Psoas muscle (tissue), 8 donors: Measurements from ENCODE around the gene MED7. TPM values are rescaled to one million over a fixed set of nuclear protein-coding genes. Genes with fewer than 3 reads are reported as not detected.

ENCODE experiments used
- ATAC-seq, 4 donors: fragments of 200-7000 bp; cut with Tn5 transposase; one replicate each; pipeline ENCODE4 v1.9.1; 2020; ENCODE audit warnings: moderate library complexity in 3 of 4, mild to moderate bottlenecking in 2 of 4
- DNase-seq, 2 donors: peaks; one replicate each; pipeline ENCODE4 v3.0.0-alpha.2; 2020
- H3K27ac ChIP-seq: fragments of 200-600 bp; one replicate; pipeline ENCODE4 v1.8.0; 2022
- H3K27me3 ChIP-seq, 3 donors: fragments of 200-600 bp in 1 of 3; one replicate each; pipeline versions ENCODE4 v1.6.1 to v1.8.0; 2013 to 2022; ENCODE audit warnings: low read length in 2 of 3, mild to moderate bottlenecking in 2 of 3, moderate library complexity in 1 of 3; ENCODE audit not compliant: insufficient read depth in 3 of 3
- H3K36me3 ChIP-seq, 2 donors: fragments of 200-600 bp in 1 of 2; one replicate each; pipeline versions ENCODE4 v1.6.1 to v1.8.0; 2013 to 2022; ENCODE audit warnings: low read depth in 1 of 2, mild to moderate bottlenecking in 1 of 2, moderate library complexity in 1 of 2; ENCODE audit not compliant: insufficient read depth in 1 of 2
- H3K4me1 ChIP-seq: fragments of 200-600 bp; one replicate; pipeline ENCODE4 v1.8.0; 2022
- H3K4me3 ChIP-seq: fragments of 200-600 bp; one replicate; pipeline ENCODE4 v1.8.0; 2022; ENCODE audit warnings: mild to moderate bottlenecking
- H3K9me3 ChIP-seq: fragments of 200-600 bp; one replicate; pipeline ENCODE4 v1.8.0; 2022
- CTCF ChIP-seq: fragments of 200-600 bp; IDR thresholded peaks from one replicate; pipeline ENCODE4 v1.8.0; 2022; ENCODE audit warnings: antibody characterized with exemption
- WGBS, 3 donors: extraction: QIAGEN DNeasy Blood & Tissue Kit; methylation state at CpG; one replicate each; pipeline versions ENCODE4 v1.1.6 to v1.1.7; 2013; 5-methylcytosine and 5-hydroxymethylcytosine counted together
- intact Hi-C, 2 donors: fragments of 100-400 bp; cut with DNase I; formaldehyde crosslinking; loops; one replicate each; pipeline versions ENCODE4 v1.11.0 to v1.14.2; 2022
- polyA plus RNA-seq, 3 donors: library from polyadenylated mRNA; stranded (reverse); fragments of 200-250 nt; gene quantifications; one replicate each; pipeline ENCODE4 v1.2.3, GENCODE V29; 2013
- total RNA-seq, 4 donors: library from RNA; stranded (reverse); fragmentation: NEBNext Ultra II Directional in 2 of 4; extraction: Animal tissue kit (Norgen Biotek cat#: 25700) in 2 of 4; gene quantifications; one replicate each; pipeline versions ENCODE4 v1.2.1 to v1.2.4, GENCODE V29; 2021 to 2023
- donor health status: healthy with polysubstance abuse.
- donor health status: DM: no; HTN: no; CAD: no; lungs with moderate emphysema.
- donor health status: Bipolar disorder and iron deficiency.
- donor health status: healthy.
- donor health status: DM: yes; HTN: yes; CAD: no.
- donor health status: DM: no; HTN: no; CAD: no.
- donor health status: DM: no; HTN: no; CAD: no.
- donor health status: DM: yes; HTN: yes; CAD: no.

The MED7 gene
- total and polyA plus RNA-seq, 7 donors: 10.6 to 17.5 (median 11.8) TPM

DNA sequence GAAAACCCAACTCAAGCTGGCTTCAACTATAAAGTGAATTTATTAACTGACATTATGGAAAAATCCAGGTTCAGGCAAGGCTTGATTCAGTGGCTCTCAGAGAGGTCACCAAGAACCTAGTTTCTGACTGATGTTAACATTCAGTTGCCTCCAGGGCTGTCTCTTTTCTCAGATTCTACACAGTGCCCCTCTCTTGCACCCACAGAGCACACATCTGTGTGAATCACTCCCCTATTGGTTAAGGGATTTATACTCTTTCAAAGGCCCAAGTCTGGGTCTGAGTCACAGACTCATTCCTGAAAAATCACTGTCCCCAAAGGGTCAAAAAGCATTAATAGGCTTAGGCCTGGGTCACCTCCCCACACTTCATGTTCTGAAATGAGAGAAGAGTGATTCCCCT, 27.7 kb downstream of the MED7 start:
- intact Hi-C loops: no loop called here
- no peaks in the 10 kb centered on the region for H3K4me1 ChIP-seq
- no peak for TF ChIP-seq CTCF
- H3K36me3 ChIP-seq: no peaks in the 10 kb centered on the region
- ATAC-seq (no peak), DNase-seq (no peak)
- no peak overlapping the region for H3K27ac ChIP-seq
- H3K27me3 ChIP-seq: no peaks in the 10 kb centered on the region
- H3K4me3 ChIP-seq: no peak overlapping the region
- no peaks in the 10 kb centered on the region for H3K9me3 ChIP-seq

GRCh38 chr5:157113002-157113401, 29.7 kb downstream of the MED7 start:
- Histone ChIP-seq H3K9me3 (no peaks in the 10 kb centered on the region), H3K27me3 (no peaks in the 10 kb centered on the region), H3K4me1 (no peaks in the 10 kb centered on the region), H3K4me3 (no peak overlapping the region), H3K27ac (no peak overlapping the region), H3K36me3 (no peaks in the 10 kb centered on the region)
- WGBS, 3 donors: 22 to 28% (median 23%) methylated on average over 5 of the region's 5 CpGs
- TF ChIP-seq CTCF: no peak
- no peak for DNase-seq
- ATAC-seq: peak in 2 of 4 donors; percentile 35
- intact Hi-C loops: no loop called here

DNA sequence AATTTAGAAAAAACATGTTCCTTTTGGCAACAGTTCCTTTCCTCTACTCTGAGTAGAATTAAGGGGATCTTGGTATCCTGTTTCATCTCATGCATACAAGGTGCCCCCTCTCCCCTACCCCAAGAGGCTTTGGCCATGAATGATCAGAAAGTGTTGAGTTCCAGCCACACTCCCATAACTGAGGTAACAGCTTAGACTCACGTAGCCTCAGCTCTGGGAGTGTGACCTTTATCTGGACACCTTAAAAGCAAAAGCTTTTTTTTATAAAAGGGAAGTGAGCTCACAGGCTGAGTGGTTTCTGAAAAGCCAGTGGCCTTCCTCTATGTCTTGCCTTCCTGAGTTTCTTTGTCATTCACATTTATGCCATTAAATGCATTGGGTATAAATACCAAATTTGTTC, 32.9 kb downstream of the MED7 start:
- H3K27me3 ChIP-seq: no peaks in the 10 kb centered on the region
- H3K4me1 ChIP-seq: no peaks in the 10 kb centered on the region
- ATAC-seq (no peak), DNase-seq (no peak)
- no peak overlapping the region for H3K4me3 ChIP-seq
- no peak overlapping the region for H3K27ac ChIP-seq
- 44 to 72% (median 60%) methylated on average over 1 of the region's 1 CpG for WGBS, 3 donors
- no peak for TF ChIP-seq CTCF
- H3K9me3 ChIP-seq: no peaks in the 10 kb centered on the region
- intact Hi-C loops: no loop called here
- H3K36me3 ChIP-seq: no peaks in the 10 kb centered on the region

DNA sequence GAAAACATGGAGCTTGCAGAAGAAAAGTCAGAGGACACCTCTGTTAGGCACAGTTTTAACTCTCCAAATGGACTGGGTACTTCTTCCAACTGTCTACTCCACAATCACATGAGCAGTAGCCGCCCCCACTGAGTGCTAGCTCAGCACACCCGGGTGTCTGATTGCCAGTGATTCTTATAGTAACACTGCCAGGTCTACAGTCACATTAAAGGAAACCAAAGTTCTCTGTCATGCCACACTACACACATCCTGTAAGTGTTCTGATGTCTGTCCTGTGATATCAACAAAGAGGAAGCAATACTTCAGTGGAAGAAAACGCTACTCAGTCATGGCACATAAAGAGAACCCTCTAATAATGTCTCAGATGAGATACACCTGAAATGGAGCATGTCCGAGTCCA, 33.7 kb downstream of the MED7 start, which contains the start of gene HAVCR2:
TSS of gene HAVCR2 (minus strand) at position 69 of the 400 bp plus-strand sequence. CDS start at position 8, 61 bp downstream.
- Histone ChIP-seq H3K4me1 (no peaks in the 10 kb centered on the region), H3K4me3 (peak within 1 kb of the TSS; percentile 36), H3K27me3 (no peaks in the 10 kb centered on the region), H3K36me3 (no peaks in the 10 kb centered on the region), H3K9me3 (no peaks in the 10 kb centered on the region), H3K27ac (peak within 1 kb of the TSS; percentile 30)
- TF ChIP-seq CTCF: no peak
- no peak for DNase-seq
- intact Hi-C loops: no loop called here
- 63 to 74% (median 64%) methylated on average over 4 of the region's 4 CpGs for WGBS, 3 donors
- peak in 1 of 4 donors; percentile 37 for ATAC-seq

DNA sequence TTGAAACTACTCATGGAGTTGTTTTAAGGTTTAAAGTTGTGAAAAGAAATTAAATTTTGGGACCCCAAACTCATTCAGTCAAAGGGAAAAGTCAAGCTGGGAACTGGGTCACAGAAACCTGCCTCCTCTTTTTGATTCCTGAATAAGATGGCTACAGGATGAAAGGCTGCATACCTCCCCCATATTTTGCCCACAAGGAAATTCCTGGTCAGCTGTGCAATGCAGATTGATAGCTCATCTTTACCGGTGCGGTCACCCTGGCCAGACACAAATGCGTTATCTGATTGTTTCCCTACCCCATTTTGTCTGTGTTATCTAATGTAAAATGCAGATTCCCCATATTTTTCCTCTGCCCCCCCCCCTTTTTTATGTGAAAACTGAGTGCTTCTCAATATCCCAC, 35.2 kb downstream of the MED7 start:
- ATAC-seq (no peak), DNase-seq (no peak)
- intact Hi-C loops: no loop called here
- Histone ChIP-seq H3K4me3 (peak overlapping the region; percentile 36), H3K36me3 (no peaks in the 10 kb centered on the region), H3K4me1 (no peaks in the 10 kb centered on the region), H3K27me3 (no peaks in the 10 kb centered on the region), H3K9me3 (no peaks in the 10 kb centered on the region), H3K27ac (no peak overlapping the region)
- no peak for TF ChIP-seq CTCF
- 78 to 85% (median 81%) methylated on average over 3 of the region's 3 CpGs for WGBS, 3 donors
